ENCODE measurements around the gene VDAC2.

The VDAC2 gene

GRCh38 chr10:75209086-75209920, 1.3 kb upstream of the VDAC2 start:
- Histone ChIP-seq H3F3A (ENCODE audit: insufficient read depth, low read length) (no peaks in the 10 kb centered on the region), H3K27ac (ENCODE audit: low read depth, low read length, poor library complexity, severe bottlenecking) (peak overlapping the region; percentile 80), H3K9ac (ENCODE audit: low read length) (peak overlapping the region; percentile 96), H3K9me3 (ENCODE audit: low read length) (no peaks in the 10 kb centered on the region), H2AFZ (ENCODE audit: low read length) (no peak overlapping the region), H3K36me3 (ENCODE audit: insufficient read depth, low read length) (peaks cover 23% of the 10 kb centered on the region), H3K27me3 (ENCODE audit: insufficient read depth, low read length) (no peaks in the 10 kb centered on the region), H3K79me2 (ENCODE audit: insufficient read depth, low read length) (peaks cover 29% of the 10 kb centered on the region), H3K4me1 (ENCODE audit: insufficient read depth, low read length, severe bottlenecking) (peaks cover 26% of the 10 kb centered on the region), H3K9me2 (ENCODE audit: low read depth, low read length) (no peaks in the 10 kb centered on the region), H4K20me1 (ENCODE audit: insufficient read depth, low read length) (no peaks in the 10 kb centered on the region), H3K4me3 (ENCODE audit: low read depth, low read length, poor library complexity, severe bottlenecking) (peak overlapping the region; percentile 96), H3K4me2 (ENCODE audit: low read length) (peak overlapping the region; percentile 84)
- TF ChIP-seq CTCF (IDR thresholded peaks at IDR 0.05; ENCODE audit: low read length) (no peak), EZH2 (IDR thresholded peaks at IDR 0.05; ENCODE audit: borderline replicate concordance, low read length) (no peak)

DNA sequence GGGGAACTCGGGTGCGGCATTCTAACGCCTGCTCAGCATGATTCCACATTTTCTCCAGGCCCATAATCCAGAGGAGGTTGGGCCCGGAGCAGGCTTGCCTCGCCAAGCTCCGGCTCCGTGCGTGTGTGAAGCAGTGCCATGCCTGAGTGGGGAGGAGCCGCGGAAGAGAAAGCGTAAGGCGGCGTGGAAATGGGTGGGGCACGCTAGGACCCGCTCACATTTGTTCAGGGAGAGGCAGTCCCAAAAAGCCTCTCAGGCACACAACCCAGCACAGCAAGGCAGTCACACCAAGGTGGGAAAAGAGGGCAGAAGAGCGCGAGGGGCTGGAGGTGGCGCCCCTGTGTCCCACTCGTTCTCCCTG, 695 bp upstream of the VDAC2 start:
- Histone ChIP-seq H4K20me1 (ENCODE audit: insufficient read depth, low read length) (no peaks in the 10 kb centered on the region), H3K36me3 (ENCODE audit: insufficient read depth, low read length) (peaks cover 29% of the 10 kb centered on the region), H2AFZ (ENCODE audit: low read length) (no peak overlapping the region), H3K9ac (ENCODE audit: low read length) (peak overlapping the region; percentile 96), H3K4me1 (ENCODE audit: insufficient read depth, low read length, severe bottlenecking) (peaks cover 26% of the 10 kb centered on the region), H3K27me3 (ENCODE audit: insufficient read depth, low read length) (no peaks in the 10 kb centered on the region), H3K27ac (ENCODE audit: low read depth, low read length, poor library complexity, severe bottlenecking) (peak overlapping the region; percentile 80), H3K9me3 (ENCODE audit: low read length) (no peaks in the 10 kb centered on the region), H3K79me2 (ENCODE audit: insufficient read depth, low read length) (peaks cover 29% of the 10 kb centered on the region), H3K4me3 (ENCODE audit: low read depth, low read length, poor library complexity, severe bottlenecking) (peak overlapping the region; percentile 96), H3K9me2 (ENCODE audit: low read depth, low read length) (no peaks in the 10 kb centered on the region), H3K4me2 (ENCODE audit: low read length) (peak overlapping the region; percentile 84), H3F3A (ENCODE audit: insufficient read depth, low read length) (no peaks in the 10 kb centered on the region)
- no peak for TF ChIP-seq EZH2 (IDR thresholded peaks at IDR 0.05; ENCODE audit: borderline replicate concordance, low read length)
- no peak for TF ChIP-seq CTCF (IDR thresholded peaks at IDR 0.05; ENCODE audit: low read length)

GRCh38 chr10:75211007-75211691, 553 bp downstream of the VDAC2 start:
- H3F3A ChIP-seq (ENCODE audit: insufficient read depth, low read length) = no peaks in the 10 kb centered on the region
- H3K9me2 ChIP-seq (ENCODE audit: low read depth, low read length) = no peaks in the 10 kb centered on the region
- no peaks in the 10 kb centered on the region for H3K27me3 ChIP-seq (ENCODE audit: insufficient read depth, low read length)
- H3K36me3 ChIP-seq (ENCODE audit: insufficient read depth, low read length) = peaks cover 42% of the 10 kb centered on the region
- peaks cover 31% of the 10 kb centered on the region for H3K79me2 ChIP-seq (ENCODE audit: insufficient read depth, low read length)
- no peak overlapping the region for H2AFZ ChIP-seq (ENCODE audit: low read length)
- H3K4me2 ChIP-seq (ENCODE audit: low read length) = peak overlapping the region; percentile 84
- peak overlapping the region; percentile 96 for H3K4me3 ChIP-seq (ENCODE audit: low read depth, low read length, poor library complexity, severe bottlenecking)
- H3K9ac ChIP-seq (ENCODE audit: low read length) = peak overlapping the region; percentile 96
- H3K9me3 ChIP-seq (ENCODE audit: low read length) = no peaks in the 10 kb centered on the region
- H3K27ac ChIP-seq (ENCODE audit: low read depth, low read length, poor library complexity, severe bottlenecking) = peak overlapping the region; percentile 80
- H3K4me1 ChIP-seq (ENCODE audit: insufficient read depth, low read length, severe bottlenecking) = peaks cover 26% of the 10 kb centered on the region
- TF ChIP-seq CTCF (IDR thresholded peaks at IDR 0.05; ENCODE audit: low read length) (no peak), EZH2 (IDR thresholded peaks at IDR 0.05; ENCODE audit: borderline replicate concordance, low read length) (no peak)
- H4K20me1 ChIP-seq (ENCODE audit: insufficient read depth, low read length) = no peaks in the 10 kb centered on the region
